Thyroid gland (tissue), 4 donors: ENCODE measurements around the gene EYA4.

Experiments
- CTCF ChIP-seq, 6 experiments: fragments of 200-600 bp in 3 of 6; fragments of 450-650 bp in 3 of 6; sonication (generic) in 3 of 6; IDR thresholded peaks; one replicate each; pipeline ENCODE4 v1.5.1; 2016 to 2019; ENCODE audit warnings: antibody characterized with exemption in 6 of 6, mild to moderate bottlenecking in 2 of 6, inconsistent platforms in 1 of 6, moderate library complexity in 1 of 6
- POLR2A ChIP-seq, 2 donors: fragments of 450-650 bp; IDR thresholded peaks; one replicate each; pipeline ENCODE4 v1.6.1; 2017; ENCODE audit warnings: antibody characterized with exemption in 2 of 2, mild to moderate bottlenecking in 2 of 2, moderate library complexity in 1 of 2

GRCh38 chr6:133352046-133352445, 110.9 kb downstream of the EYA4 start:
- TF ChIP-seq CTCF (IDR thresholded peaks at IDR 0.05) (no peak), POLR2A (IDR thresholded peaks at IDR 0.05) (no peak)
